ENCODE results near the gene SLC25A21. TPM values are rescaled to one million over a fixed set of nuclear protein-coding genes. Genes with fewer than 3 reads are reported as not detected.

SLC25A21 gene
- total RNA-seq, 1 experiment from 2014 or later: 7.1 TPM

DNA sequence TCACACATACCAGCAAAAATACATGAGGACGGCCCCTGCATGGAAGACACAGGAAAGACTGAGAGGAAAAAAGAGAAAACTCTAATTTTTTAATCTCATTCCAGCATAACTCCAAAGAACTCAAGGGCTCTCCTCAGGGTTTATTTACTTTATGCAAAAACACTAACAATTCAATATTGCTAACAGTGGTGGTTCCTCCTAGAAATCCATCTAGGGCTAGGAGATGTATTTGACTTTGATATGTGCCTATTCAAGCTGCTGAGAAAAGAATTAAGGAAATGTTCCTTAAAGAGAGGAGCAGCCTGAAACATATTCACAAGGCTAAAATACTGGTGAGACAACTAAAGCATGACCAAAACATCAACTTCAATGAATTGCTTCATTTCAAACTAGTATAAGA lies 57.0 kb downstream of the SLC25A21 start:
- H2BK120ac ChIP-seq (ENCODE audit: low read depth, low read length, poor library complexity, severe bottlenecking): no peak overlapping the region
- no peak overlapping the region for H3T11ph ChIP-seq (ENCODE audit: low read length)
- H2BK20ac ChIP-seq (ENCODE audit: low read depth, low read length, poor library complexity, severe bottlenecking): no peak overlapping the region
- no peak overlapping the region for H3K27ac Mint-ChIP-seq
- no peak overlapping the region for H2BK5ac ChIP-seq (ENCODE audit: insufficient read length, low read length)
- no peak overlapping the region for H3K4me2 ChIP-seq (ENCODE audit: insufficient read depth, insufficient read length, low read length)
- no peaks in the 10 kb centered on the region for H4K20me1 ChIP-seq (ENCODE audit: control insufficient read depth, insufficient read depth, insufficient read length)
- no peak for DNase-seq
- H3K4ac ChIP-seq (ENCODE audit: low read depth, low read length): no peak overlapping the region
- no peak overlapping the region for H3K9ac ChIP-seq (ENCODE audit: extremely low read depth, insufficient read length, low read length)
- no peaks in the 10 kb centered on the region for H3K23me2 ChIP-seq (ENCODE audit: insufficient read length, low read depth, low read length, poor library complexity, severe bottlenecking)
- H4K91ac ChIP-seq (ENCODE audit: insufficient read length, low read depth, low read length): no peak overlapping the region
- no peak overlapping the region for H4K8ac ChIP-seq (replicated peaks; ENCODE audit: insufficient read length, low read depth, low read length)
- H3K4me1 ChIP-seq (ENCODE audit: insufficient read depth, low read length): no peaks in the 10 kb centered on the region
- no peak overlapping the region for H2AFZ ChIP-seq (ENCODE audit: low read length)
- H3K9me3 ChIP-seq (ENCODE audit: control insufficient read depth, low read depth, low read length): no peaks in the 10 kb centered on the region
- no peak overlapping the region for H3K27ac ChIP-seq (ENCODE audit: insufficient read length, low read depth, low read length)
- H3K4me3 Mint-ChIP-seq: no peak overlapping the region
- peaks cover 3 to 15% (median 6%) of the 10 kb centered on the region in 3 experiments; a peak in 5 of 7 replicates for H3K36me3 Mint-ChIP-seq (ENCODE audit: insufficient read depth in 1 of 3, low read depth in 3 of 3)
- no peak overlapping the region for H2AK5ac ChIP-seq (ENCODE audit: insufficient read length, low read length)
- TF ChIP-seq, protein P1, sequence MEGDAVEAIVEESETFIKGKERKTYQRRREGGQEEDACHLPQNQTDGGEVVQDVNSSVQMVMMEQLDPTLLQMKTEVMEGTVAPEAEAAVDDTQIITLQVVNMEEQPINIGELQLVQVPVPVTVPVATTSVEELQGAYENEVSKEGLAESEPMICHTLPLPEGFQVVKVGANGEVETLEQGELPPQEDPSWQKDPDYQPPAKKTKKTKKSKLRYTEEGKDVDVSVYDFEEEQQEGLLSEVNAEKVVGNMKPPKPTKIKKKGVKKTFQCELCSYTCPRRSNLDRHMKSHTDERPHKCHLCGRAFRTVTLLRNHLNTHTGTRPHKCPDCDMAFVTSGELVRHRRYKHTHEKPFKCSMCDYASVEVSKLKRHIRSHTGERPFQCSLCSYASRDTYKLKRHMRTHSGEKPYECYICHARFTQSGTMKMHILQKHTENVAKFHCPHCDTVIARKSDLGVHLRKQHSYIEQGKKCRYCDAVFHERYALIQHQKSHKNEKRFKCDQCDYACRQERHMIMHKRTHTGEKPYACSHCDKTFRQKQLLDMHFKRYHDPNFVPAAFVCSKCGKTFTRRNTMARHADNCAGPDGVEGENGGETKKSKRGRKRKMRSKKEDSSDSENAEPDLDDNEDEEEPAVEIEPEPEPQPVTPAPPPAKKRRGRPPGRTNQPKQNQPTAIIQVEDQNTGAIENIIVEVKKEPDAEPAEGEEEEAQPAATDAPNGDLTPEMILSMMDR (conservative IDR thresholded peaks at IDR 0.05): no peak
- no peak overlapping the region for H3K56ac ChIP-seq (ENCODE audit: insufficient read length, low read depth, low read length)
- peaks cover 3 to 5% of the 10 kb centered on the region in 2 experiments; a peak in 3 of 5 replicates for H3K9me3 Mint-ChIP-seq
- H3K79me2 ChIP-seq (ENCODE audit: insufficient read depth, low read length): no peaks in the 10 kb centered on the region
- no CpG with 5 or more reads among the region's 1 CpG for WGBS (ENCODE audit: extremely low coverage, insufficient read length, low lambda C conversion rate)
- H2BK15ac ChIP-seq (ENCODE audit: low read depth, low read length): no peak overlapping the region
- H2BK12ac ChIP-seq (ENCODE audit: insufficient read length, low read depth, low read length): no peak overlapping the region
- H3K27me3 ChIP-seq (ENCODE audit: insufficient read depth, low read length): no peaks in the 10 kb centered on the region
- no peak overlapping the region for H4K5ac ChIP-seq (ENCODE audit: insufficient read length, low read depth, low read length)
- H3K4me1 Mint-ChIP-seq: peaks cover 2 to 11% of the 10 kb centered on the region in 2 experiments
- no peak overlapping the region for H3K14ac ChIP-seq (ENCODE audit: insufficient read depth, low read length)
- no peak overlapping the region for H3K23ac ChIP-seq (ENCODE audit: insufficient read length, low read depth, low read length)
- no peaks in the 10 kb centered on the region for H3K27me3 Mint-ChIP-seq (ENCODE audit: low read depth)
- no peak overlapping the region for H3K18ac ChIP-seq (ENCODE audit: insufficient read length, low read depth, low read length)
- H3K79me1 ChIP-seq (ENCODE audit: insufficient read depth, low read depth, low read length, poor library complexity, severe bottlenecking): no peaks in the 10 kb centered on the region

All from H9 (cell line).